HepG2 (cell line): ENCODE results near the gene ATRAID. TPM values are rescaled to one million over a fixed set of nuclear protein-coding genes. Genes with fewer than 3 reads are reported as not detected.

Experiments
- ATF7-NPFF ChIP-seq: sonication (generic); formaldehyde crosslinking; IDR thresholded peaks from 2 replicates; pipeline ENCODE4 v1.8.1; 2023; ENCODE audit warnings: mild to moderate bottlenecking, low read depth, missing genetic modification reagents, moderate library complexity
- ATRX ChIP-seq: sonication (generic); formaldehyde crosslinking; IDR thresholded peaks from 2 replicates; pipeline ENCODE4 v1.4.0; 2020; ENCODE audit warnings: missing genetic modification reagents, borderline replicate concordance
- CCDC6 ChIP-seq: sonication (generic); formaldehyde crosslinking; IDR thresholded peaks from 2 replicates; pipeline ENCODE4 v1.8.1; 2022; ENCODE audit warnings: mild to moderate bottlenecking, missing genetic modification reagents, moderate library complexity
- DNMT3B ChIP-seq: conservative IDR thresholded peaks from 2 replicates; pipeline ENCODE4 v1.6.1; 2016; ENCODE audit warnings: missing biosample characterization, control low read depth
- DPF2 ChIP-seq: sonication (generic); formaldehyde crosslinking; IDR thresholded peaks from 2 replicates; pipeline ENCODE4 v1.4.0; 2020; ENCODE audit warnings: mild to moderate bottlenecking, low read depth, missing genetic modification reagents, borderline replicate concordance
- HNF4A ChIP-seq: sonication (generic); formaldehyde crosslinking; IDR thresholded peaks from 2 replicates; pipeline ENCODE4 v1.4.0; 2020; ENCODE audit warnings: missing genetic modification reagents
- JUNB ChIP-seq: sonication (generic); formaldehyde crosslinking; IDR thresholded peaks from 2 replicates; pipeline ENCODE4 v1.8.0; 2022; ENCODE audit warnings: missing genetic modification reagents, mild to moderate bottlenecking, borderline replicate concordance
- KAT8 ChIP-seq: IDR thresholded peaks from 2 replicates; pipeline ENCODE4 v1.6.1; 2016; ENCODE audit warnings: missing genetic modification reagents, missing compliant biosample characterization
- NFE2 ChIP-seq: sonication (generic); formaldehyde crosslinking; IDR thresholded peaks from 2 replicates; pipeline ENCODE4 v1.4.0; 2020; ENCODE audit warnings: missing genetic modification reagents
- PCBP1 ChIP-seq: fragments of 200-400 bp; formaldehyde crosslinking; IDR thresholded peaks from 2 replicates; pipeline ENCODE4 v1.6.1; 2017; ENCODE audit warnings: mild to moderate bottlenecking, low read depth, low read length, borderline replicate concordance
- REL ChIP-seq: sonication (generic); formaldehyde crosslinking; conservative IDR thresholded peaks from 2 replicates; pipeline ENCODE4 v1.8.0; 2022; ENCODE audit warnings: mild to moderate bottlenecking, missing genetic modification reagents, moderate library complexity
- SIN3B ChIP-seq: fragments of 150-350 bp; IDR thresholded peaks from 2 replicates; pipeline ENCODE4 v1.6.1; 2014; ENCODE audit warnings: low read length
- STAG1 ChIP-seq: sonication (generic); formaldehyde crosslinking; IDR thresholded peaks from 2 replicates; pipeline ENCODE4 v1.4.0; 2020; ENCODE audit warnings: missing genetic modification reagents
- ZFP36 ChIP-seq: fragments of 150-350 bp; IDR thresholded peaks from 2 replicates; pipeline ENCODE4 v1.6.1; 2018; ENCODE audit warnings: borderline replicate concordance, low read length, low read depth; ENCODE audit not compliant: partially characterized antibody
- ZKSCAN8 ChIP-seq: IDR thresholded peaks from 2 replicates; pipeline ENCODE4 v1.6.1; 2016; ENCODE audit warnings: borderline replicate concordance, missing genetic modification reagents, missing compliant biosample characterization
- ZMAT5 ChIP-seq: sonication (generic); formaldehyde crosslinking; IDR thresholded peaks from 2 replicates; pipeline ENCODE4 v1.5.0; 2020; ENCODE audit warnings: mild to moderate bottlenecking, low read depth, missing genetic modification reagents, borderline replicate concordance
- ZMYM4 ChIP-seq: sonication (generic); formaldehyde crosslinking; IDR thresholded peaks from 2 replicates; pipeline ENCODE4 v1.8.1; 2023; ENCODE audit warnings: mild to moderate bottlenecking, missing genetic modification reagents
- ZNF101 ChIP-seq: sonication (generic); formaldehyde crosslinking; IDR thresholded peaks from 2 replicates; pipeline ENCODE4 v1.4.0; 2020; ENCODE audit warnings: mild to moderate bottlenecking, low read depth, missing genetic modification reagents, borderline replicate concordance
- ZNF232 ChIP-seq: sonication (generic); formaldehyde crosslinking; IDR thresholded peaks from 2 replicates; pipeline ENCODE4 v1.4.0; 2020; ENCODE audit warnings: missing genetic modification reagents, borderline replicate concordance
- ZNF256 ChIP-seq: sonication (generic); formaldehyde crosslinking; conservative IDR thresholded peaks from 2 replicates; pipeline ENCODE4 v1.4.0; 2020; ENCODE audit warnings: missing genetic modification reagents
- ZNF274 ChIP-seq: sonication (generic); formaldehyde crosslinking; IDR thresholded peaks from 2 replicates; pipeline ENCODE4 v1.5.1; 2020; ENCODE audit warnings: mild to moderate bottlenecking, missing genetic modification reagents
- ZNF549 ChIP-seq: sonication (generic); formaldehyde crosslinking; IDR thresholded peaks from 2 replicates; pipeline ENCODE4 v1.5.0; 2020; ENCODE audit warnings: missing genetic modification reagents
- ZNF737 ChIP-seq: sonication (generic); formaldehyde crosslinking; IDR thresholded peaks from 2 replicates; pipeline ENCODE4 v1.5.0; 2020; ENCODE audit warnings: missing genetic modification reagents, mild to moderate bottlenecking, borderline replicate concordance
- polyA plus RNA-seq, 8 experiments: library from polyadenylated mRNA; depleted of rRNA in 3 of 8; stranded (reverse) in 7 of 8; unstranded in 1 of 8; fragments of >200 nt; fragmentation: Illumina TruSeq in 4 of 8; extraction: Trizol in 4 of 8; gene quantifications; 2 replicates each; pipeline versions ENCODE4 v1.2.1 to v1.2.3, GENCODE V29; 2011 to 2016; ENCODE audit warnings: low read depth in 4 of 8, missing spikeins in 1 of 8, mixed read lengths in 1 of 8; ENCODE audit not compliant: insufficient read depth in 1 of 8
- total RNA-seq, 5 experiments: library from RNA; depleted of rRNA; stranded (reverse); fragments of >200 nt; fragmentation: Illumina TruSeq; extraction: Trizol; gene quantifications; 2 replicates each; pipeline ENCODE4 v1.2.3, GENCODE V29; 2016; ENCODE audit warnings: low read depth in 1 of 5
- TF ChIP-seq, protein P1 (sequence below): sonication (generic); formaldehyde crosslinking; IDR thresholded peaks from 2 replicates; pipeline ENCODE4 v1.4.0; 2020; ENCODE audit warnings: mild to moderate bottlenecking, missing genetic modification reagents
- TF ChIP-seq, protein P2 (sequence below): sonication (generic); formaldehyde crosslinking; IDR thresholded peaks from 2 replicates; pipeline ENCODE4 v1.4.0; 2020; ENCODE audit warnings: missing genetic modification reagents

ATRAID gene
- total and polyA plus RNA-seq, 2 of the 13 experiments (the other 11 are each of a cell fraction or from before 2014, with no cell fraction given) = 207 to 382 TPM

GRCh38 chr2:27211943-27212625, at the start of gene ATRAID, which contains the start of gene SLC5A6 (continued):
- TF ChIP-seq ATRX (CRISPR knock-in tag) = no peak
- peak; percentile 56 for TF ChIP-seq ATF7-NPFF
- peak; percentile 3; the same call in 1 of the 2 replicates for TF ChIP-seq STAG1 (CRISPR knock-in tag)
- no peak; the same call in 1 of the 2 replicates for TF ChIP-seq CCDC6
- no peak for TF ChIP-seq DPF2 (CRISPR knock-in tag)
- TF ChIP-seq ZNF232 (CRISPR knock-in tag) = peak; percentile 87; the same call in 1 of the 2 replicates
- 0 out of 2 replicates have a peak, but pooled peaks have one; percentile 29 for TF ChIP-seq PCBP1
- no peak for TF ChIP-seq JUNB (CRISPR knock-in tag)
- TF ChIP-seq ZMYM4 (CRISPR knock-in tag) = peak; percentile 64
- TF ChIP-seq ZNF256 = peak; percentile 92
- no peak for TF ChIP-seq ZMAT5 (CRISPR knock-in tag)
- TF ChIP-seq SIN3B = no peak; the same call in none of the 2 replicates
- TF ChIP-seq, protein P1, sequence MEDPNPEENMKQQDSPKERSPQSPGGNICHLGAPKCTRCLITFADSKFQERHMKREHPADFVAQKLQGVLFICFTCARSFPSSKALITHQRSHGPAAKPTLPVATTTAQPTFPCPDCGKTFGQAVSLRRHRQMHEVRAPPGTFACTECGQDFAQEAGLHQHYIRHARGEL (CRISPR knock-in tag) = no peak
- TF ChIP-seq REL (CRISPR knock-in tag) = peak; percentile 80; the same call in 1 of the 2 replicates
- TF ChIP-seq ZFP36 = no peak
- TF ChIP-seq, protein P2, sequence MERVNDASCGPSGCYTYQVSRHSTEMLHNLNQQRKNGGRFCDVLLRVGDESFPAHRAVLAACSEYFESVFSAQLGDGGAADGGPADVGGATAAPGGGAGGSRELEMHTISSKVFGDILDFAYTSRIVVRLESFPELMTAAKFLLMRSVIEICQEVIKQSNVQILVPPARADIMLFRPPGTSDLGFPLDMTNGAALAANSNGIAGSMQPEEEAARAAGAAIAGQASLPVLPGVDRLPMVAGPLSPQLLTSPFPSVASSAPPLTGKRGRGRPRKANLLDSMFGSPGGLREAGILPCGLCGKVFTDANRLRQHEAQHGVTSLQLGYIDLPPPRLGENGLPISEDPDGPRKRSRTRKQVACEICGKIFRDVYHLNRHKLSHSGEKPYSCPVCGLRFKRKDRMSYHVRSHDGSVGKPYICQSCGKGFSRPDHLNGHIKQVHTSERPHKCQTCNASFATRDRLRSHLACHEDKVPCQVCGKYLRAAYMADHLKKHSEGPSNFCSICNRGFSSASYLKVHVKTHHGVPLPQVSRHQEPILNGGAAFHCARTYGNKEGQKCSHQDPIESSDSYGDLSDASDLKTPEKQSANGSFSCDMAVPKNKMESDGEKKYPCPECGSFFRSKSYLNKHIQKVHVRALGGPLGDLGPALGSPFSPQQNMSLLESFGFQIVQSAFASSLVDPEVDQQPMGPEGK (CRISPR knock-in tag) = peak; percentile 75; the same call in 1 of the 2 replicates
- peak; percentile 81; the same call in 1 of the 2 replicates for TF ChIP-seq ZNF737 (CRISPR knock-in tag)
- TF ChIP-seq ZNF274 (CRISPR knock-in tag) = peak; percentile 58; the same call in 1 of the 2 replicates
- no peak for TF ChIP-seq ZNF101 (CRISPR knock-in tag)
- no peak for TF ChIP-seq ZNF549 (CRISPR knock-in tag)
- TF ChIP-seq DNMT3B (CRISPR knock-in tag) = peak; percentile 22; the same call in 1 of the 2 replicates
- TF ChIP-seq KAT8 (CRISPR knock-in tag) = peak; percentile 93
- TF ChIP-seq HNF4A (CRISPR knock-in tag) = peak; percentile 23; the same call in 1 of the 2 replicates
- no peak for TF ChIP-seq NFE2 (CRISPR knock-in tag)
- TF ChIP-seq ZKSCAN8 (CRISPR knock-in tag) = no peak
